Neural progenitor cell (in vitro differentiated cells): ENCODE measurements around the gene CBFA2T3. TPM values are rescaled to one million over a fixed set of nuclear protein-coding genes. Genes with fewer than 3 reads are reported as not detected.

Experiments used
- DNase-seq: peaks from one replicate; pipeline ENCODE4 v3.0.0-alpha.2; 2016; ENCODE audit warnings: low spot score
- H2AFZ ChIP-seq: fragments of 200-600 bp; sonication (generic); replicated peaks from 2 replicates; pipeline ENCODE4 v1.6.1; 2016; ENCODE audit warnings: antibody characterized with exemption
- H3F3A ChIP-seq: fragments of 200-600 bp; sonication (generic); 2 replicates; pipeline ENCODE4 v1.6.1; 2016; ENCODE audit warnings: antibody characterized with exemption, low read depth
- H3K27ac ChIP-seq: fragments of 200-600 bp; sonication (generic); 2 replicates; pipeline ENCODE4 v1.5.1; 2016; ENCODE audit warnings: mild to moderate bottlenecking
- H3K27me3 ChIP-seq: fragments of 200-600 bp; sonication (generic); 2 replicates; pipeline ENCODE4 v1.6.1; 2016; ENCODE audit warnings: mild to moderate bottlenecking, moderate library complexity
- H3K36me3 ChIP-seq: fragments of 200-600 bp; sonication (generic); 2 replicates; pipeline ENCODE4 v1.5.1; 2016
- H3K4me1 ChIP-seq: fragments of 200-600 bp; sonication (generic); 2 replicates; pipeline ENCODE4 v1.6.1; 2016; ENCODE audit warnings: mixed run types
- H3K4me2 ChIP-seq: fragments of 200-600 bp; sonication (generic); 2 replicates; pipeline ENCODE4 v1.6.1; 2016
- H3K4me3 ChIP-seq: fragments of 200-600 bp; sonication (generic); 2 replicates; pipeline ENCODE4 v1.5.1; 2016
- H3K79me2 ChIP-seq: fragments of 200-600 bp; sonication (generic); 2 replicates; pipeline ENCODE4 v1.6.1; 2016; ENCODE audit warnings: low read depth
- H3K9ac ChIP-seq: fragments of 200-600 bp; sonication (generic); 2 replicates; pipeline ENCODE4 v1.6.1; 2016
- H3K9me3 ChIP-seq: fragments of 200-600 bp; sonication (generic); 2 replicates; pipeline ENCODE4 v1.5.1; 2016; ENCODE audit warnings: low read depth
- H4K20me1 ChIP-seq: fragments of 200-600 bp; sonication (generic); 2 replicates; pipeline ENCODE4 v1.6.1; 2016; ENCODE audit warnings: low read depth
- H3K27ac Mint-ChIP-seq: 3 replicates; pipeline ENCODE4 v1.8.0; 2021; ENCODE audit warnings: mixed read lengths
- H3K27me3 Mint-ChIP-seq: 2 replicates; pipeline ENCODE4 v1.8.0; 2022; ENCODE audit warnings: low read depth, mild to moderate bottlenecking, inconsistent platforms, moderate library complexity, mixed read lengths; ENCODE audit not compliant: insufficient read depth
- H3K36me3 Mint-ChIP-seq: 3 replicates; pipeline ENCODE4 v1.8.0; 2021; ENCODE audit warnings: mixed read lengths
- H3K4me1 Mint-ChIP-seq: 3 replicates; pipeline ENCODE4 v1.8.0; 2021; ENCODE audit warnings: mixed read lengths
- H3K4me3 Mint-ChIP-seq: 3 replicates; pipeline ENCODE4 v1.8.0; 2021; ENCODE audit warnings: mild to moderate bottlenecking, moderate library complexity, mixed read lengths
- H3K9me3 Mint-ChIP-seq: 3 replicates; pipeline ENCODE4 v1.8.0; 2020; ENCODE audit warnings: mixed read lengths
- CTCF ChIP-seq: fragments of 200-600 bp; sonication (generic); IDR thresholded peaks from 2 replicates; pipeline ENCODE4 v1.5.1; 2017; ENCODE audit warnings: antibody characterized with exemption, mild to moderate bottlenecking
- EZH2 ChIP-seq: fragments of 200-600 bp; sonication (generic); IDR thresholded peaks from 2 replicates; pipeline ENCODE4 v1.6.1; 2017; ENCODE audit warnings: antibody characterized with exemption, mild to moderate bottlenecking, moderate library complexity
- EZH2phosphoT487 ChIP-seq: fragments of 200-600 bp; sonication (generic); IDR thresholded peaks from 2 replicates; pipeline ENCODE4 v1.6.1; 2017; ENCODE audit warnings: antibody characterized with exemption
- total RNA-seq: library from RNA; depleted of rRNA; stranded (reverse); fragments of >200 nt; gene quantifications from 2 replicates; pipeline ENCODE4 v1.2.3, GENCODE V29; 2015; ENCODE audit warnings: low replicate concordance

Gene CBFA2T3
- total RNA-seq, 1 donor from 2014 or later: 0.22 TPM

GRCh38 chr16:88882358-88883030 lies 94.5 kb downstream of the CBFA2T3 start:
- peaks cover 8% of the 10 kb centered on the region for H3K4me1 Mint-ChIP-seq

GRCh38 chr16:88881675-88882357 lies 95.2 kb downstream of the CBFA2T3 start:
- Histone ChIP-seq H3K27ac (no peak overlapping the region), H4K20me1 (no peaks in the 10 kb centered on the region), H3K4me1 (peaks cover 7% of the 10 kb centered on the region), H2AFZ (no peak overlapping the region), H3K4me3 (no peak overlapping the region), H3K9me3 (no peaks in the 10 kb centered on the region), H3K27me3 (no peaks in the 10 kb centered on the region), H3K36me3 (no peaks in the 10 kb centered on the region), H3K4me2 (no peak overlapping the region), H3K9ac (no peak overlapping the region), H3K79me2 (no peaks in the 10 kb centered on the region), H3F3A (no peaks in the 10 kb centered on the region)
- peaks cover 4% of the 10 kb centered on the region for H3K27me3 Mint-ChIP-seq
- no peak for DNase-seq
- TF ChIP-seq CTCF (no peak), EZH2 (no peak), EZH2phosphoT487 (no peak)
- no peak overlapping the region for H3K27ac Mint-ChIP-seq
- no peak overlapping the region for H3K4me3 Mint-ChIP-seq
- no peaks in the 10 kb centered on the region for H3K36me3 Mint-ChIP-seq
- H3K9me3 Mint-ChIP-seq: no peaks in the 10 kb centered on the region
- H3K4me1 Mint-ChIP-seq: peaks cover 8% of the 10 kb centered on the region

More at GRCh38 chr16:88882358-88883030, 94.5 kb downstream of the CBFA2T3 start:
- no peaks in the 10 kb centered on the region for H3K36me3 ChIP-seq
- H3K4me3 ChIP-seq: no peak overlapping the region
- no peaks in the 10 kb centered on the region for H3K27me3 ChIP-seq
- H2AFZ ChIP-seq: no peak overlapping the region
- no peak overlapping the region for H3K9ac ChIP-seq
- H3K27ac ChIP-seq: no peak overlapping the region
- H3F3A ChIP-seq: no peaks in the 10 kb centered on the region
- no peak overlapping the region for H3K4me2 ChIP-seq
- peaks cover 4% of the 10 kb centered on the region for H3K27me3 Mint-ChIP-seq
- H3K9me3 ChIP-seq: no peaks in the 10 kb centered on the region
- no peaks in the 10 kb centered on the region for H3K9me3 Mint-ChIP-seq
- H4K20me1 ChIP-seq: no peaks in the 10 kb centered on the region
- peaks cover 7% of the 10 kb centered on the region for H3K4me1 ChIP-seq
- H3K4me3 Mint-ChIP-seq: no peak overlapping the region
- H3K27ac Mint-ChIP-seq: no peak overlapping the region
- no peak for DNase-seq
- H3K79me2 ChIP-seq: no peaks in the 10 kb centered on the region
- TF ChIP-seq CTCF (no peak), EZH2 (no peak), EZH2phosphoT487 (no peak)
- H3K36me3 Mint-ChIP-seq: no peaks in the 10 kb centered on the region

GRCh38 chr16:88881007-88881615 lies 95.9 kb downstream of the CBFA2T3 start:
- Histone ChIP-seq H3K27ac (no peak overlapping the region), H3K36me3 (no peaks in the 10 kb centered on the region), H3K27me3 (no peaks in the 10 kb centered on the region), H2AFZ (no peak overlapping the region), H3K4me2 (no peak overlapping the region), H3K9me3 (no peaks in the 10 kb centered on the region), H3K4me1 (peaks cover 7% of the 10 kb centered on the region), H3K79me2 (no peaks in the 10 kb centered on the region), H4K20me1 (no peaks in the 10 kb centered on the region), H3K4me3 (no peak overlapping the region), H3F3A (no peaks in the 10 kb centered on the region), H3K9ac (no peak overlapping the region)
- peaks cover 12% of the 10 kb centered on the region for H3K4me1 Mint-ChIP-seq
- no peak for TF ChIP-seq CTCF
- TF ChIP-seq EZH2: no peak
- TF ChIP-seq EZH2phosphoT487: no peak
- DNase-seq: no peak
- no peak overlapping the region for H3K27ac Mint-ChIP-seq
- H3K9me3 Mint-ChIP-seq: no peaks in the 10 kb centered on the region
- H3K36me3 Mint-ChIP-seq: no peaks in the 10 kb centered on the region
- H3K27me3 Mint-ChIP-seq: peaks cover 6% of the 10 kb centered on the region
- no peak overlapping the region for H3K4me3 Mint-ChIP-seq
